Mesendoderm (in vitro differentiated cells): ENCODE measurements around the gene ZMYND8.

ENCODE experiments used
- DNase-seq: peaks from one replicate; pipeline ENCODE4 v3.0.0; 2013
- H2AK5ac ChIP-seq: 2 replicates; pipeline ENCODE4 v1.6.1; 2013; ENCODE audit warnings: low read length, inconsistent platforms
- H2BK120ac ChIP-seq: 2 replicates; pipeline ENCODE4 v1.6.1; 2013; ENCODE audit warnings: low read depth, mild to moderate bottlenecking, low read length, moderate library complexity, mixed read lengths
- H2BK15ac ChIP-seq: replicated peaks from 2 replicates; pipeline ENCODE4 v1.6.1; 2013; ENCODE audit warnings: low read depth, mild to moderate bottlenecking, moderate library complexity
- H2BK5ac ChIP-seq: 2 replicates; pipeline ENCODE4 v1.6.1; 2013; ENCODE audit warnings: low read length, inconsistent platforms
- H3K18ac ChIP-seq: 2 replicates; pipeline ENCODE4 v1.6.1; 2013; ENCODE audit warnings: mild to moderate bottlenecking, low read length, mixed read lengths
- H3K23ac ChIP-seq: one replicate; pipeline ENCODE4 v1.6.1; 2013; ENCODE audit warnings: low read length
- H3K27ac ChIP-seq: 2 replicates; pipeline ENCODE4 v1.5.1; 2013; ENCODE audit warnings: low read depth, mild to moderate bottlenecking, inconsistent platforms, low read length, moderate library complexity
- H3K27me3 ChIP-seq: 2 replicates; pipeline ENCODE4 v1.6.1; 2013; ENCODE audit warnings: low read length, control low read depth, mild to moderate bottlenecking, inconsistent platforms; ENCODE audit not compliant: insufficient read depth, poor library complexity
- H3K36me3 ChIP-seq: 2 replicates; pipeline ENCODE4 v1.6.1; 2013; ENCODE audit warnings: low read length, inconsistent platforms; ENCODE audit not compliant: control insufficient read depth, insufficient read depth
- H3K4ac ChIP-seq: one replicate; pipeline ENCODE4 v1.6.1; 2013; ENCODE audit warnings: low read depth, mild to moderate bottlenecking, low read length, moderate library complexity
- H3K4me1 ChIP-seq: 2 replicates; pipeline ENCODE4 v1.6.1; 2013; ENCODE audit warnings: low read depth, low read length, inconsistent platforms; ENCODE audit not compliant: control insufficient read depth
- H3K4me2 ChIP-seq: 2 replicates; pipeline ENCODE4 v1.6.1; 2013; ENCODE audit warnings: low read length
- H3K4me3 ChIP-seq: 2 replicates; pipeline ENCODE4 v1.5.1; 2013; ENCODE audit warnings: mild to moderate bottlenecking, low read length
- H3K56ac ChIP-seq: one replicate; pipeline ENCODE4 v1.6.1; 2013; ENCODE audit warnings: low read length
- H3K79me1 ChIP-seq: 2 replicates; pipeline ENCODE4 v1.6.1; 2013; ENCODE audit warnings: low read length, inconsistent platforms
- H3K79me2 ChIP-seq: 2 replicates; pipeline ENCODE4 v1.6.1; 2013; ENCODE audit warnings: mild to moderate bottlenecking, low read length; ENCODE audit not compliant: control insufficient read depth, insufficient read depth
- H3K9ac ChIP-seq: 2 replicates; pipeline ENCODE4 v1.6.1; 2013; ENCODE audit warnings: low read length, inconsistent platforms
- H4K5ac ChIP-seq: one replicate; pipeline ENCODE4 v1.6.1; 2013; ENCODE audit warnings: low read length
- H4K8ac ChIP-seq: one replicate; pipeline ENCODE4 v1.6.1; 2013; ENCODE audit warnings: low read depth, mild to moderate bottlenecking, control low read depth, low read length, moderate library complexity
- WGBS: extraction: QIAGEN DNeasy Blood & Tissue Kit; methylation state at CpG from one replicate; pipeline ENCODE4 v1.1.7; 2013; ENCODE audit warnings: low lambda C conversion rate, missing lambda C conversion rate; ENCODE audit not compliant: insufficient coverage; ENCODE audit errors: extremely low coverage; 5-methylcytosine and 5-hydroxymethylcytosine counted together

ZMYND8 gene

DNA sequence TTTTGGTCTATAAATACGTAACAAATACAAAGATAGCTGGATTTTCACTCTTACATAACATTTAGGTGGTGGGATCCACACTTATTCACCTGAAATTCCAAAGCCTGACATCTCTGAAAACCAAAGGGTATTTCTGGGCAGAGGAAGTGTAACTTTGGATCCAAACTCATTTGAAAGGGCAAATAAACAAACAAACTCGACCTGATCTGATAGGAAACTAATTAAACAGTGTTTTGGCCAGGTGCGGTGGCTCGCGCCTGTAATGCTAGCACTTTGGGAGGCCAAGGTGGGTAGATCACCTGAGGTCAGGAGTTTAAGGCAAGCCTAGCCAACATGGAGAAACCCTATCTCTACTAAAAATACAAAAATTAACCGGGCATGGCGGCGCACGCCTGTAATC, 128.9 kb downstream of the ZMYND8 start:
- H3K27ac ChIP-seq: no peak overlapping the region
- H3K9ac ChIP-seq: no peak overlapping the region
- no peak overlapping the region for H3K4ac ChIP-seq
- H2BK5ac ChIP-seq: no peak overlapping the region
- no peak overlapping the region for H3K18ac ChIP-seq
- no CpG with 5 or more reads among the region's 9 CpGs for WGBS
- no peak overlapping the region for H4K8ac ChIP-seq
- no peak overlapping the region for H2AK5ac ChIP-seq
- no peak overlapping the region for H2BK120ac ChIP-seq
- no peak overlapping the region for H3K4me3 ChIP-seq
- H4K5ac ChIP-seq: no peak overlapping the region
- H3K4me1 ChIP-seq: no peaks in the 10 kb centered on the region
- no peak overlapping the region for H3K4me2 ChIP-seq
- no peak overlapping the region for H3K23ac ChIP-seq
- H3K79me2 ChIP-seq: no peaks in the 10 kb centered on the region
- H3K36me3 ChIP-seq: peaks cover 14% of the 10 kb centered on the region
- no peak overlapping the region for H2BK15ac ChIP-seq
- DNase-seq: no peak
- H3K56ac ChIP-seq: no peak overlapping the region
- H3K79me1 ChIP-seq: peaks cover 2% of the 10 kb centered on the region
- H3K27me3 ChIP-seq: no peaks in the 10 kb centered on the region

DNA sequence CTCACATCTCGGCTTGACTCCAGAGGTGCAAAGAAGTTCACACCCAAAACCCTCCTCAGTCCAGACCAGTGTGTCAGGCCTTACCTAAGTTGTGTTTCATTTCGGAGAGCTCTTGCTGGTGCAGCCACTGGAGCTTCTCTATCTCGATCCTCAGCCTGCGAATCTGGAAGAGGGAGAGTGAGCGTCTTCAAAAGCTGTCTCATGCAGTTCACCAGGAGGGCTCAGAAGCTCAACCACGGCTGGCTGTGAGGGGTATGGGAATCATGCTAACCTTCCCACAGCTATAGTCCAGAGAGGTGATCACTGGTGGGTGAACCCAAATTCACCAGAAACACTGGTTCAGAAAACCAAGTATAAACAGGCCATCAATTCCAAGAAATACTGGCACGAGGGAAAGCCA, 129.4 kb downstream of the ZMYND8 start:
- no peak overlapping the region for H2AK5ac ChIP-seq
- no CpG with 5 or more reads among the region's 7 CpGs for WGBS
- peaks cover 2% of the 10 kb centered on the region for H3K79me1 ChIP-seq
- H3K4me2 ChIP-seq: no peak overlapping the region
- H3K56ac ChIP-seq: no peak overlapping the region
- no peaks in the 10 kb centered on the region for H3K79me2 ChIP-seq
- H4K5ac ChIP-seq: no peak overlapping the region
- no peaks in the 10 kb centered on the region for H3K4me1 ChIP-seq
- H4K8ac ChIP-seq: no peak overlapping the region
- H3K4ac ChIP-seq: no peak overlapping the region
- no peak overlapping the region for H2BK15ac ChIP-seq
- no peak for DNase-seq
- H3K4me3 ChIP-seq: no peak overlapping the region
- H3K9ac ChIP-seq: no peak overlapping the region
- peaks cover 14% of the 10 kb centered on the region for H3K36me3 ChIP-seq
- H3K27me3 ChIP-seq: no peaks in the 10 kb centered on the region
- H3K27ac ChIP-seq: no peak overlapping the region
- no peak overlapping the region for H2BK5ac ChIP-seq
- H2BK120ac ChIP-seq: no peak overlapping the region
- no peak overlapping the region for H3K18ac ChIP-seq
- H3K23ac ChIP-seq: no peak overlapping the region

DNA sequence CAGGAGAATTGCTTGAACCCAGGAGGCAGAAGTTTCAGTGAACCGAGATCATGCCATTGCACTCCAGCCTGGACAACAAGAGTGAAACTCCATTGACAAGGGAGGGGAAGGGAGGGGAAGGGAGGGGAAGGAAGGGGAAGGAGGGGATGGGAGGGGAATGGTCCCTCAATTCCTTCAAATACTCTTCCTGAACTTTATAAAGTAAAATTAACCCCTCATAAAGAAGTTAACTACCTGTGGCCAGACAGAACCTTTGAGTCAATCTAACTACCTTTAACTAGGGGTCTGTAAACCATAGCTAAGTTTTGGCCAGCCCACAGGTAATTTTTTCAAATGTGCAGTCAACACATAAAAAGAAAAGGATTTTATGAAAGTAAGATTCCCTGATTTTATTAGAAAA, 131.0 kb downstream of the ZMYND8 start:
- Histone ChIP-seq H3K56ac (no peak overlapping the region), H4K8ac (no peak overlapping the region), H3K23ac (no peak overlapping the region), H2BK120ac (no peak overlapping the region), H3K18ac (no peak overlapping the region), H3K27me3 (no peaks in the 10 kb centered on the region), H2BK5ac (no peak overlapping the region), H3K9ac (no peak overlapping the region), H2AK5ac (no peak overlapping the region), H3K27ac (no peak overlapping the region), H3K4me3 (no peak overlapping the region), H4K5ac (no peak overlapping the region), H3K4me2 (no peak overlapping the region), H3K79me2 (no peaks in the 10 kb centered on the region), H3K4ac (no peak overlapping the region), H3K4me1 (no peaks in the 10 kb centered on the region), H3K36me3 (peaks cover 14% of the 10 kb centered on the region), H3K79me1 (no peaks in the 10 kb centered on the region), H2BK15ac (no peak overlapping the region)
- no CpG with 5 or more reads among the region's 1 CpG for WGBS
- no peak for DNase-seq

DNA sequence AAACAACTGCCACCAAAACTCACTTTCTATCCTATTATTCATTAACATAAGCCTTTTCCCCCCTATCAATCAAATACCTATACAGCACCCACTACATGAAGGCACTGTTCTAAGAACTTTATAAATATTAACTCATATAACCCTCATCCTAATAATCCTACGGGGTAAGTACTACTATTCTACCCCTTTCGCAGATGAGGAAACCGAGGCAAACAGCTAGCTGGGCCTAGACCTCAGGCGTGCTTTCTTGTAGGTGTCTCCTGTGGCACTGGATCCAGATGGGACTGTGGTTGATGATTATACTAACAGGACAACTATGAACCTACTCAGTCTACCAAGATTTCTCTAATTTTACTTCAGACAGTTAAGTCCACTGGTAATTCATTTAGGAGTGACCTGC, 131.6 kb downstream of the ZMYND8 start:
- Histone ChIP-seq H2BK15ac (no peak overlapping the region), H3K27me3 (no peaks in the 10 kb centered on the region), H3K18ac (no peak overlapping the region), H3K27ac (no peak overlapping the region), H3K4me1 (no peaks in the 10 kb centered on the region), H3K36me3 (peaks cover 16% of the 10 kb centered on the region), H3K4me2 (no peak overlapping the region), H3K4me3 (no peak overlapping the region), H2BK120ac (no peak overlapping the region), H4K5ac (no peak overlapping the region), H3K79me2 (no peaks in the 10 kb centered on the region), H2BK5ac (no peak overlapping the region), H3K79me1 (no peaks in the 10 kb centered on the region), H4K8ac (no peak overlapping the region), H3K9ac (no peak overlapping the region), H2AK5ac (no peak overlapping the region), H3K23ac (no peak overlapping the region), H3K56ac (no peak overlapping the region), H3K4ac (no peak overlapping the region)
- 100% methylated on average over 1 of the region's 4 CpGs for WGBS
- DNase-seq: no peak

DNA sequence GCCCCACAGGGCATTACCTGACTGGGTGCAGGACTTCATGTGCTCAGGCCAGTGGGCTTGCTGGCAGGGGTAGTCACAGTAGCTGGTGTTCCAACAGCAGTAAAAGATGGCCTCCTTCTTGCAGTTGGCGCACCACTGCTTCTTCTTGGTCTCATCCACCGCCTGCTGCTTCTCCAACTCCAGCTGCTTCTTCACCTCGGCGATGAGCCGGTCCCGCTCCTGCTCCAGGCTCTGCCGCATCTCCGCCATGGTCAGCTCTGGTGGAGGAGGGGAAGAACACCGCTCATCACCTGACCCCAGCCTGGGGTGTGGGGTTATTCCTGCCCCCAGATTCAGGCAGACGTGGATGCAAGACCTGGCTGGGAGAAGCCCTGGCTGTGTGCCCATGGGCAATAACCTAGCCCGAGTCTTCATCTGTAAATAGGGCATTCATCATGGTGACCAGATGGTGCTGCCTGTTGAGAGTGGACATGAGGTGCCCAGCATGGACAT, 132.2 kb downstream of the ZMYND8 start:
- H3K56ac ChIP-seq: no peak overlapping the region
- H3K27me3 ChIP-seq: no peaks in the 10 kb centered on the region
- no peak overlapping the region for H3K23ac ChIP-seq
- no peak overlapping the region for H3K27ac ChIP-seq
- no peak overlapping the region for H3K4me3 ChIP-seq
- no peak overlapping the region for H4K5ac ChIP-seq
- no peak for DNase-seq
- H3K4me2 ChIP-seq: no peak overlapping the region
- H3K36me3 ChIP-seq: peaks cover 14% of the 10 kb centered on the region
- H2BK5ac ChIP-seq: no peak overlapping the region
- H3K79me1 ChIP-seq: no peaks in the 10 kb centered on the region
- no peak overlapping the region for H3K9ac ChIP-seq
- no peak overlapping the region for H3K18ac ChIP-seq
- no peak overlapping the region for H2BK120ac ChIP-seq
- H4K8ac ChIP-seq: no peak overlapping the region
- no peaks in the 10 kb centered on the region for H3K79me2 ChIP-seq
- H2BK15ac ChIP-seq: no peak overlapping the region
- no CpG with 5 or more reads among the region's 11 CpGs for WGBS
- no peak overlapping the region for H2AK5ac ChIP-seq
- H3K4me1 ChIP-seq: no peaks in the 10 kb centered on the region
- no peak overlapping the region for H3K4ac ChIP-seq

DNA sequence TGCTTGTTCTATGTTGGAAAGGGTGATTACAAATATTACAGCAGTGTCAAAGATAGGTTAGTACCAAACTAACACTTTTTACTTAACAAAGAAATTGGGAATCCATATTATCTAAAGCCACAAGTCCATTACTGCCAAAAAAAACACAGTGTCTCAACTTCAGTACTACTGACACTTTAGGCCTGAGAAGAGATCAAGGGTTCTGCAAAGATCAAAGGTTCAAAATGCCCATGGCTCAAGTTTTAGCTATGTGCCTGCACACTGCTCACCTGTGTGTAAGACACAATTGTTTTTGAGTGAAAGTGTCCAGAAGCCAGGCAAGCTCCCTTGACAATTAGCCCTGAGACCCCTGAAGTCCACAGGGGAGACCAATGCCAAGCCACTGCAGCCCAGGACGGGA, 132.6 kb downstream of the ZMYND8 start:
- Histone ChIP-seq H2AK5ac (no peak overlapping the region), H4K5ac (no peak overlapping the region), H3K27ac (no peak overlapping the region), H3K18ac (no peak overlapping the region), H3K27me3 (no peaks in the 10 kb centered on the region), H2BK5ac (no peak overlapping the region), H4K8ac (no peak overlapping the region), H3K56ac (no peak overlapping the region), H3K4me3 (no peak overlapping the region), H3K9ac (no peak overlapping the region), H3K4me1 (no peaks in the 10 kb centered on the region), H3K79me1 (no peaks in the 10 kb centered on the region), H2BK120ac (no peak overlapping the region), H3K4me2 (no peak overlapping the region), H3K23ac (no peak overlapping the region), H3K4ac (no peak overlapping the region), H3K79me2 (no peaks in the 10 kb centered on the region), H3K36me3 (peaks cover 14% of the 10 kb centered on the region), H2BK15ac (no peak overlapping the region)
- DNase-seq: no peak
- no CpG with 5 or more reads among the region's 1 CpG for WGBS
